HG03108 (cell line): ENCODE measurements around the gene CYB5R3.
A peak's percentile ranks its signal among the peaks of the same experiment; 100 is the strongest.
"Not testable (repeated sequence)": the region's sequence is repeated elsewhere in the genome, so short reads cannot be mapped to it uniquely, and the experiment has no call there.

ENCODE experiments used
- ATAC-seq: cut with Tn5 transposase; IDR thresholded peaks from one replicate; pipeline ENCODE4 v1.9.1; 2021; ENCODE audit warnings: moderate library complexity; ENCODE audit not compliant: unreplicated experiment

Gene CYB5R3

GRCh38 chr22:42679691-42680090 lies 30.5 kb upstream of the CYB5R3 start:
- no peak for ATAC-seq

GRCh38 chr22:42678894-42679293 lies 29.7 kb upstream of the CYB5R3 start:
- ATAC-seq, result no peak

- not testable (repeated sequence) for ATAC-seq
Measured at GRCh38 chr22:42677936-42678335, 28.7 kb upstream of the CYB5R3 start.

GRCh38 chr22:42676059-42676607 lies 26.9 kb upstream of the CYB5R3 start:
- ATAC-seq, result no peak

- ATAC-seq, result no peak
Measured at GRCh38 chr22:42673898-42674401, 24.8 kb upstream of the CYB5R3 start.

- not testable (repeated sequence) for ATAC-seq
Measured at GRCh38 chr22:42673071-42673470, 23.9 kb upstream of the CYB5R3 start.

GRCh38 chr22:42670921-42671709 lies 21.9 kb upstream of the CYB5R3 start:
- no peak for ATAC-seq

GRCh38 chr22:42670046-42670445 lies 20.9 kb upstream of the CYB5R3 start:
- ATAC-seq, result no peak

GRCh38 chr22:42666393-42666792 lies 17.2 kb upstream of the CYB5R3 start:
- not testable (repeated sequence) for ATAC-seq

GRCh38 chr22:42664976-42665831 lies 16.0 kb upstream of the CYB5R3 start:
- no peak for ATAC-seq

- peak; percentile 36 for ATAC-seq
Measured at GRCh38 chr22:42661985-42662831, 13.0 kb upstream of the CYB5R3 start.

GRCh38 chr22:42656578-42656977 lies 7.4 kb upstream of the CYB5R3 start:
- ATAC-seq, result no peak

- peak; percentile 71 for ATAC-seq
Measured at GRCh38 chr22:42655693-42656092, 6.5 kb upstream of the CYB5R3 start.

GRCh38 chr22:42654436-42655073 lies 5.4 kb upstream of the CYB5R3 start:
- no peak for ATAC-seq

- no peak for ATAC-seq
Measured at GRCh38 chr22:42653999-42654398, 4.8 kb upstream of the CYB5R3 start.

GRCh38 chr22:42651134-42651533 lies 1.9 kb upstream of the CYB5R3 start:
- ATAC-seq, result no peak

- ATAC-seq, result peak; percentile 33
Measured at GRCh38 chr22:42648368-42649245, 585 bp downstream of the CYB5R3 start.

GRCh38 chr22:42648017-42648367 lies 1.2 kb downstream of the CYB5R3 start:
- no peak for ATAC-seq
